Tibial artery (tissue), 4 donors: ENCODE measurements around the gene MRPL17.
"Not testable (repeated sequence)": the region's sequence is repeated elsewhere in the genome, so short reads cannot be mapped to it uniquely, and the experiment has no call there.

Experiments
- DNase-seq, 2 donors: peaks; one replicate each; pipeline ENCODE4 v3.0.0-alpha.2; 2019
- H3K27ac ChIP-seq, 2 donors: fragments of 200-600 bp; sonication (generic) in 1 of 2; 1 replicate in 1 of 2; 2 replicates in 1 of 2; pipeline ENCODE4 v1.5.1; 2018 to 2019; ENCODE audit warnings: mild to moderate bottlenecking in 1 of 2
- H3K27me3 ChIP-seq, 2 donors: fragments of 200-600 bp; sonication (generic) in 1 of 2; one replicate each; pipeline versions ENCODE4 v1.5.1 to v1.6.0; 2016 to 2019
- H3K36me3 ChIP-seq, 3 donors: fragments of 200-600 bp; sonication (generic) in 2 of 3; one replicate each; pipeline ENCODE4 v1.5.1; 2016 to 2019; ENCODE audit warnings: mild to moderate bottlenecking in 2 of 3
- H3K4me1 ChIP-seq, 4 donors: fragments of 200-600 bp; sonication (generic) in 2 of 4; 1 replicate in 3 of 4; 2 replicates in 1 of 4; pipeline ENCODE4 v1.5.1; 2016 to 2019
- H3K4me3 ChIP-seq, 2 donors: fragments of 200-600 bp; sonication (generic) in 1 of 2; 1 replicate in 1 of 2; 2 replicates in 1 of 2; pipeline ENCODE4 v1.5.1; 2018 to 2019; ENCODE audit warnings: mild to moderate bottlenecking in 2 of 2
- H3K9me3 ChIP-seq, 3 donors: fragments of 200-600 bp; sonication (generic) in 1 of 3; one replicate each; pipeline ENCODE4 v1.5.1; 2016 to 2019
- intact Hi-C: fragments of 100-400 bp; cut with DNase I; formaldehyde crosslinking; loops from one replicate; pipeline ENCODE4 v1.15.0; 2023; ENCODE audit warnings: low total_unique reads
- TF ChIP-seq, protein P1 (sequence below), 2 experiments: fragments of 200-600 bp in 1 of 2; fragments of 450-650 bp in 1 of 2; IDR thresholded peaks; one replicate each; pipeline ENCODE4 v1.5.1; 2017 to 2019; ENCODE audit warnings: antibody characterized with exemption in 2 of 2, mild to moderate bottlenecking in 1 of 2, moderate library complexity in 1 of 2

The MRPL17 gene

GRCh38 chr11:6703247-6704063 is 20.3 kb upstream of the MRPL17 start:
- no peak overlapping the region for H3K4me3 ChIP-seq
- no peak overlapping the region for H3K27ac ChIP-seq
- DNase-seq, result peak; percentile 59 to 71

DNA sequence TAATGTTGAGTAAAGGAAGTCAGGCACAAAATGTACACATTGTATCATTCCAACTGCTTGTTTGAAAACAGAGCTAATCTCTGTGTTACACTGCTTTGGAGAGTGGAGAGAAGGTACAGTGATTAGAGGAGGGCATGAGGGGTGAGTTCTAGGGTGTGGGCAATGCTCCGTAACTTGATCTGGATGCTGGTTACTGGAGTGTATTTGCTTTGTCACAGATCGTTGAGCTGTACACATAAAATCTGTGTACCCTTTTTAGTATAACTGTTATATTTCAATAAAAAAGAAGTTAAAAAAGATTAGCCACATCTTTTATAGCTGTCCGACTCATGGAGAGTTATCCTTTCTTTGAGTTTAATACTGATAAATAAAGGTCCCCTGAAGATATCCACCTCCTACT is 18.8 kb upstream of the MRPL17 start:
- H3K36me3 ChIP-seq, H3K4me3 ChIP-seq, H3K27me3 ChIP-seq, H3K4me1 ChIP-seq, DNase-seq, H3K27ac ChIP-seq, H3K9me3 ChIP-seq, intact Hi-C loops: not testable (repeated sequence)

More at GRCh38 chr11:6703247-6704063, 20.3 kb upstream of the MRPL17 start:
- H3K4me1 ChIP-seq, result peaks cover 0 to 4% (median 0%) of the 10 kb centered on the region in 4 donors
- no peaks in the 10 kb centered on the region for H3K36me3 ChIP-seq
- TF ChIP-seq, protein P1, sequence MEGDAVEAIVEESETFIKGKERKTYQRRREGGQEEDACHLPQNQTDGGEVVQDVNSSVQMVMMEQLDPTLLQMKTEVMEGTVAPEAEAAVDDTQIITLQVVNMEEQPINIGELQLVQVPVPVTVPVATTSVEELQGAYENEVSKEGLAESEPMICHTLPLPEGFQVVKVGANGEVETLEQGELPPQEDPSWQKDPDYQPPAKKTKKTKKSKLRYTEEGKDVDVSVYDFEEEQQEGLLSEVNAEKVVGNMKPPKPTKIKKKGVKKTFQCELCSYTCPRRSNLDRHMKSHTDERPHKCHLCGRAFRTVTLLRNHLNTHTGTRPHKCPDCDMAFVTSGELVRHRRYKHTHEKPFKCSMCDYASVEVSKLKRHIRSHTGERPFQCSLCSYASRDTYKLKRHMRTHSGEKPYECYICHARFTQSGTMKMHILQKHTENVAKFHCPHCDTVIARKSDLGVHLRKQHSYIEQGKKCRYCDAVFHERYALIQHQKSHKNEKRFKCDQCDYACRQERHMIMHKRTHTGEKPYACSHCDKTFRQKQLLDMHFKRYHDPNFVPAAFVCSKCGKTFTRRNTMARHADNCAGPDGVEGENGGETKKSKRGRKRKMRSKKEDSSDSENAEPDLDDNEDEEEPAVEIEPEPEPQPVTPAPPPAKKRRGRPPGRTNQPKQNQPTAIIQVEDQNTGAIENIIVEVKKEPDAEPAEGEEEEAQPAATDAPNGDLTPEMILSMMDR (IDR thresholded peaks at IDR 0.05), result peak; percentile 51 to 58
- intact Hi-C loops, result no loop called here
- no peaks in the 10 kb centered on the region for H3K9me3 ChIP-seq
- no peaks in the 10 kb centered on the region for H3K27me3 ChIP-seq

DNA sequence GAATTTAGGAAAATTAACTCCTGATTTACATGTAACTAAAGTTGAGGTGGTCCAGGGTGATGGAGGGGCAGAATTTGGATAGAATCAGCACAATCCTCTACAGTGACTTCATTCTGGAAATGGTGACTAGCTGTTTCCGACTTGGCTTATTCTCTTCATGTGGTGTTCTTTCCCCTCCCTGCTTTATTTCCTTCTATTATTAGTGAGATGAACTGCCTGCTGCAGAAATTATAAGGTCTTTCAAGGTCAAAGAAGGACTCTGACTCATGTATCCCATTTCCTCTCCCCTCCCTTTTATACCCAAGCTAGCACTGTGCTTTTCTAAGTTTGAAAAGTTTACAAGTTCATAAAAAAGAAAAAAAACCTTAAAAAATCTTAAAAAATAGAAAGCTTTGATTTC is 12.2 kb upstream of the MRPL17 start:
- TF ChIP-seq, protein P1 (IDR thresholded peaks at IDR 0.05), result no peak
- Histone ChIP-seq H3K4me1 (peaks cover 0 to 18% (median 13%) of the 10 kb centered on the region in 4 donors), H3K27me3 (no peaks in the 10 kb centered on the region), H3K9me3 (no peaks in the 10 kb centered on the region), H3K36me3 (no peaks in the 10 kb centered on the region), H3K4me3 (no peak overlapping the region), H3K27ac (peak overlapping the region; percentile 23 to 50)
- intact Hi-C loops, result no loop called here
- no peak for DNase-seq

GRCh38 chr11:6694229-6694535 is 11.0 kb upstream of the MRPL17 start:
- no peak overlapping the region for H3K4me3 ChIP-seq
- DNase-seq, result no peak
- no peaks in the 10 kb centered on the region for H3K27me3 ChIP-seq
- H3K36me3 ChIP-seq, result no peaks in the 10 kb centered on the region
- H3K27ac ChIP-seq, result peak overlapping the region in 1 of 2 donors; percentile 50
- peaks cover 0 to 18% (median 13%) of the 10 kb centered on the region in 4 donors for H3K4me1 ChIP-seq
- TF ChIP-seq, protein P1 (IDR thresholded peaks at IDR 0.05), result no peak
- intact Hi-C loops, result no loop called here
- no peaks in the 10 kb centered on the region for H3K9me3 ChIP-seq

DNA sequence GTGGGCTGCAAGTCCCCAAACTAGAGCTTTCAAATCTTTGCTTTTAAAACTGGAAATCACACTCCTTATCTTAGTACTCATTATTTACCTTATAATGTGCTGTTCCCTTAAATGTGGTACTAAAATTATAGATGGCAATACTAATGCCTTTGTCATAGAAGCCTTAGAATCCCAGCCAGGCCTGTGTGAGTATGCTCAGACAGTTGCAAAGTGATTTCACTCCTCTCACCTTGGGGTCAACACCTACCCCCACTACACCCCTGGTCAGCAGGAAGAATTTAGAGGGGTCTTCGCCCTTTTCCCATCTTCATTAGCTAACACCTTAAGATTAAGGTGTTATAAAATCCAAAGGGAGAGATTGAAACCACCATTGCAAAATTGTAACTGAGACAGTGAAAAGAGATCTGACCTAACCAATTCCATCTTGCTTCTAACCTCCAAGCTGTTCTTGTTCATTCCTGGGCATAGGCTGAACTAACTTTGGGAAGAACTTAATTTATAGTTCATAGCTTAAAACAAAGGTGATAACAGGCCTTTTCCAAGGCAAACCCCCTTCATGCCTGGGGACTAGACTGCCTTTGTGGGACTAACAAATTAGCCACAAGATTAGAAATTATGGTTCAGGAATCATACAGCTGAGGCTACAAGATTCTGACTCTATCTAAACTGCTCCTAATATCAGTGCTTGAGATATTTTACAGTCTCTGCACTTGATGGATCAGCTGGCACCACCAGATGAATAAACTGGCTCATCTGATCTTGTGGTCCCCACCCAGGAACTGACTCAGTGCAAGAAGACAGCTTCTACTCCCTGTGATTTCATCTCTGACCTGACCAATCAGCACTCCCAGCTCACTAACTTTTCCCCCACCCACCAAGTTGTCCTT is 10.4 kb upstream of the MRPL17 start:
- intact Hi-C loops, result no loop called here
- Histone ChIP-seq H3K4me1 (peaks cover 0 to 18% (median 13%) of the 10 kb centered on the region in 4 donors), H3K27ac (no peak overlapping the region)

More for the DNA sequence above, 10.4 kb upstream of the MRPL17 start:
- no peaks in the 10 kb centered on the region for H3K9me3 ChIP-seq
- no peaks in the 10 kb centered on the region for H3K36me3 ChIP-seq
- H3K4me3 ChIP-seq, result no peak overlapping the region
- H3K27me3 ChIP-seq, result no peaks in the 10 kb centered on the region
- TF ChIP-seq, protein P1 (IDR thresholded peaks at IDR 0.05), result no peak
- DNase-seq, result peak in 1 of 2 donors; percentile 53
